Sigmoid colon (tissue), 7 donors: ENCODE data around the gene NDUFB10. TPM values are rescaled to one million over a fixed set of nuclear protein-coding genes. Genes with fewer than 3 reads are reported as not detected.

Experiments
- DNase-seq: peaks from one replicate; pipeline ENCODE4 v3.0.0-alpha.2; 2019
- H3K27ac ChIP-seq, 4 donors: fragments of 200-600 bp; sonication (generic); one replicate each; pipeline ENCODE4 v1.5.1; 2016 to 2019; ENCODE audit warnings: mild to moderate bottlenecking in 1 of 4
- H3K27me3 ChIP-seq, 3 donors: fragments of 200-600 bp; sonication (generic); one replicate each; pipeline ENCODE4 v1.5.1; 2019; ENCODE audit warnings: mild to moderate bottlenecking in 1 of 3
- H3K36me3 ChIP-seq, 4 donors: fragments of 200-600 bp; sonication (generic); one replicate each; pipeline ENCODE4 v1.5.1; 2016 to 2019
- H3K4me1 ChIP-seq, 4 donors: fragments of 200-600 bp; sonication (generic); one replicate each; pipeline ENCODE4 v1.5.1; 2017 to 2019
- H3K4me3 ChIP-seq, 4 donors: fragments of 200-600 bp; sonication (generic); one replicate each; pipeline ENCODE4 v1.5.1; 2017 to 2019; ENCODE audit warnings: mild to moderate bottlenecking in 2 of 4, moderate library complexity in 1 of 4
- H3K9me3 ChIP-seq, 4 donors: fragments of 200-600 bp in 3 of 4; sonication (generic) in 3 of 4; one replicate each; pipeline versions ENCODE4 v1.5.1 to v1.6.1; 2013 to 2019
- EP300 ChIP-seq, 4 donors: sonication (generic); formaldehyde crosslinking; IDR thresholded peaks; one replicate each; pipeline ENCODE4 v1.6.1; 2017; ENCODE audit warnings: antibody characterized with exemption in 4 of 4
- POLR2A ChIP-seq, 2 donors: fragments of 450-650 bp; IDR thresholded peaks; one replicate each; pipeline ENCODE4 v1.6.1; 2016; ENCODE audit warnings: antibody characterized with exemption in 2 of 2, mild to moderate bottlenecking in 2 of 2, moderate library complexity in 2 of 2
- POLR2AphosphoS5 ChIP-seq, 4 donors: sonication (generic); formaldehyde crosslinking; IDR thresholded peaks; one replicate each; pipeline ENCODE4 v1.6.1; 2017; ENCODE audit warnings: antibody characterized with exemption in 4 of 4
- WGBS, 2 donors: extraction: QIAGEN DNeasy Blood & Tissue Kit; methylation state at CpG; one replicate each; pipeline ENCODE4 v1.1.7; 2013; 5-methylcytosine and 5-hydroxymethylcytosine counted together
- intact Hi-C: fragments of 100-400 bp; cut with DNase I; formaldehyde crosslinking; loops from one replicate; pipeline ENCODE4 v1.15.1; 2023
- polyA plus RNA-seq, 3 donors: library from polyadenylated mRNA; stranded (reverse); fragments of 200-250 nt; gene quantifications; one replicate each; pipeline ENCODE4 v1.2.3, GENCODE V29; 2013
- small RNA-seq, 3 donors: library from RNA; depleted of rRNA; stranded (forward); fragments of <200 nt; gene quantifications; one replicate each; pipeline ENCODE3, GENCODE V24; 2016
- total RNA-seq, 4 donors: library from RNA; depleted of rRNA; stranded (reverse); fragments of >200 nt; gene quantifications; one replicate each; pipeline ENCODE4 v1.1.0, GENCODE V29; 2016
- TF ChIP-seq, protein P1 (sequence below), 4 experiments: fragments of 450-650 bp in 3 of 4; fragments of 200-600 bp in 1 of 4; IDR thresholded peaks; one replicate each; pipeline ENCODE4 v1.5.1; 2016 to 2019; ENCODE audit warnings: antibody characterized with exemption in 4 of 4, mild to moderate bottlenecking in 3 of 4, moderate library complexity in 2 of 4
- donor health status: healthy with polysubstance abuse.
- donor health status: Bipolar disorder and iron deficiency.
- donor health status: healthy.

The NDUFB10 gene
- total and polyA plus RNA-seq, 7 donors = 200 to 489 (median 298) TPM

- intact Hi-C loops = no loop called here
- Histone ChIP-seq H3K4me3 (peak overlapping the region; percentile 55 to 99 (median 77)), H3K9me3 (no peaks in the 10 kb centered on the region), H3K36me3 (no peaks in the 10 kb centered on the region), H3K4me1 (peaks cover 0 to 67% (median 59%) of the 10 kb centered on the region in 4 donors), H3K27me3 (no peaks in the 10 kb centered on the region), H3K27ac (peak overlapping the region; percentile 78 to 97 (median 92))
- DNase-seq = no peak
- TF ChIP-seq EP300 (IDR thresholded peaks at IDR 0.05) = no peak
- no peak for TF ChIP-seq POLR2A (IDR thresholded peaks at IDR 0.05)
- TF ChIP-seq, protein P1, sequence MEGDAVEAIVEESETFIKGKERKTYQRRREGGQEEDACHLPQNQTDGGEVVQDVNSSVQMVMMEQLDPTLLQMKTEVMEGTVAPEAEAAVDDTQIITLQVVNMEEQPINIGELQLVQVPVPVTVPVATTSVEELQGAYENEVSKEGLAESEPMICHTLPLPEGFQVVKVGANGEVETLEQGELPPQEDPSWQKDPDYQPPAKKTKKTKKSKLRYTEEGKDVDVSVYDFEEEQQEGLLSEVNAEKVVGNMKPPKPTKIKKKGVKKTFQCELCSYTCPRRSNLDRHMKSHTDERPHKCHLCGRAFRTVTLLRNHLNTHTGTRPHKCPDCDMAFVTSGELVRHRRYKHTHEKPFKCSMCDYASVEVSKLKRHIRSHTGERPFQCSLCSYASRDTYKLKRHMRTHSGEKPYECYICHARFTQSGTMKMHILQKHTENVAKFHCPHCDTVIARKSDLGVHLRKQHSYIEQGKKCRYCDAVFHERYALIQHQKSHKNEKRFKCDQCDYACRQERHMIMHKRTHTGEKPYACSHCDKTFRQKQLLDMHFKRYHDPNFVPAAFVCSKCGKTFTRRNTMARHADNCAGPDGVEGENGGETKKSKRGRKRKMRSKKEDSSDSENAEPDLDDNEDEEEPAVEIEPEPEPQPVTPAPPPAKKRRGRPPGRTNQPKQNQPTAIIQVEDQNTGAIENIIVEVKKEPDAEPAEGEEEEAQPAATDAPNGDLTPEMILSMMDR (IDR thresholded peaks at IDR 0.05) = no peak
- TF ChIP-seq POLR2AphosphoS5 (IDR thresholded peaks at IDR 0.05) = no peak
- WGBS, 2 donors = 1 to 2% methylated on average over 23 of the region's 23 CpGs
Measured at GRCh38 chr16:2008631-2009163, 49.4 kb downstream of the NDUFB10 start.

DNA sequence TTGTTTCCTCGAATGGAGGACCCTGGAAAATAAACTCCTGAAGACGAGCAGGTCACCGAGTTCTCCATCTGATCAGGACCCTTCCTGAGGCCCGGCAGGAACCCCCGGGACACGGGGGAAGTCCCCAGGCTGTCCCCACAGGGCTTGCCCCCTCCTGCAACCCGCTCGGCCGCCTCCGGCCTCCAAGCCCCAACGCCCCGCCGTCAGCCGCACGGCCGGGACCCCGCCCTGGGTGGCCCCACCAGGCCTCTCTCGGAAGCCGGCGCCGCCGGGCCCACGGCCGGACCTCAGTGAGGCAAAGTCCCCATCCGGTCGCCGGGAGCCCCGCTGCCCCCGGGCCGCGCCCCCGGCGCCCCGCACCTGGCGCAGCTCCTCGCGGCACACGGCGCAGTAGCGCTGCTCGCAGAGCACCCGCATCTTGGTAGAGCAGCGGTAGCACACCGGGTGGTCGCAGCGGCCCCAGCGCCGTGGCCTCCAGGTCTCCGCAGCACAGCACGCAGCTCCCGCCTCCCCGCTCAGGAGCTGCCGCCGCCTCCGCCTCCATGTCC lies 49.9 kb downstream of the NDUFB10 start:
- peak overlapping the region; percentile 55 to 99 (median 77) for H3K4me3 ChIP-seq
- no peaks in the 10 kb centered on the region for H3K36me3 ChIP-seq
- WGBS, 2 donors = 1% methylated on average over 55 of the region's 55 CpGs
- intact Hi-C loops = no loop called here
- H3K4me1 ChIP-seq = peaks cover 0 to 62% (median 53%) of the 10 kb centered on the region in 4 donors
- H3K9me3 ChIP-seq = no peaks in the 10 kb centered on the region
- peak overlapping the region; percentile 78 to 97 (median 92) for H3K27ac ChIP-seq
- DNase-seq = no peak
- TF ChIP-seq POLR2AphosphoS5 (IDR thresholded peaks at IDR 0.05) (no peak), EP300 (IDR thresholded peaks at IDR 0.05) (no peak)
- TF ChIP-seq, protein P1 (IDR thresholded peaks at IDR 0.05) = no peak
- H3K27me3 ChIP-seq = no peaks in the 10 kb centered on the region

GRCh38 chr16:2009791-2010510 lies 50.6 kb downstream of the NDUFB10 start, which contains the start of gene ZNF598:
Gene ZNF598, minus strand, starts transcription at chr16:2009821.
- H3K27ac ChIP-seq = peak within 1 kb of the TSS; percentile 78 to 97 (median 92)
- peak; percentile 85 to 96 (median 92) for TF ChIP-seq POLR2AphosphoS5 (IDR thresholded peaks at IDR 0.05)
- peak; percentile 92 to 95 for TF ChIP-seq POLR2A (IDR thresholded peaks at IDR 0.05)
- TF ChIP-seq, protein P1 (IDR thresholded peaks at IDR 0.05) = no peak
- WGBS, 2 donors = 2 to 4% methylated on average over 52 of the region's 52 CpGs
- H3K4me1 ChIP-seq = peaks cover 0 to 54% (median 46%) of the 10 kb centered on the region in 4 donors
- H3K36me3 ChIP-seq = no peaks in the 10 kb centered on the region
- no peaks in the 10 kb centered on the region for H3K9me3 ChIP-seq
- H3K27me3 ChIP-seq = no peaks in the 10 kb centered on the region
- intact Hi-C loops = no loop called here
- peak within 1 kb of the TSS; percentile 55 to 99 (median 77) for H3K4me3 ChIP-seq
- DNase-seq = peak; percentile 91

Small RNAs within 50 kb of the gene (small RNA-seq; reads per million reads assigned to genes)
- gene AC005363.2 (0 to 0.32 (median 0) reads per million in 3 donors), gene SNORA10 (0 reads per million in 3 donors), gene SNORA64 (0 reads per million in 3 donors)

Other genes starting within 250 kb of the NDUFB10 start
- 100 to 1,000 TPM in 3 of 4 donors, 10 to 100 TPM in 1; 79.8 to 152 (median 128) TPM for gene NME3, start 188.0 kb upstream of the NDUFB10 start, total RNA-seq
- gene NME3, start 188.0 kb upstream of the NDUFB10 start, polyA plus RNA-seq = 10 to 100 TPM; 32.4 to 87.8 (median 41.4) TPM
- gene EME2, start 186.7 kb upstream of the NDUFB10 start, total RNA-seq = 10 to 100 TPM in 1 of 4 donors, 1 to 10 TPM in 3; 4.3 to 10.5 (median 7.2) TPM
- gene EME2, start 186.7 kb upstream of the NDUFB10 start, polyA plus RNA-seq = 10 to 100 TPM in 1 of 3 donors, 1 to 10 TPM in 2; 1.8 to 17.1 (median 2.5) TPM
- 100 to 1,000 TPM in 1 of 4 donors, 10 to 100 TPM in 3; 61.5 to 104 (median 71.1) TPM for gene MRPS34, start 186.4 kb upstream of the NDUFB10 start, total RNA-seq
- 100 to 1,000 TPM; 114 to 198 (median 129) TPM for gene MRPS34, start 186.4 kb upstream of the NDUFB10 start, polyA plus RNA-seq
- 10 to 100 TPM; 61.4 to 98.4 (median 78.9) TPM for gene SPSB3, start 177.0 kb upstream of the NDUFB10 start, total RNA-seq
- gene SPSB3, start 177.0 kb upstream of the NDUFB10 start, polyA plus RNA-seq = 10 to 100 TPM; 34.4 to 59.5 (median 40.2) TPM
- gene NUBP2, start 176.6 kb upstream of the NDUFB10 start, total RNA-seq = 100 to 1,000 TPM in 2 of 4 donors, 10 to 100 TPM in 2; 77.8 to 170 (median 98.1) TPM
- gene NUBP2, start 176.6 kb upstream of the NDUFB10 start, polyA plus RNA-seq = 10 to 100 TPM; 53.5 to 69.1 (median 56.6) TPM
- 1 to 10 TPM; 1.1 to 2.2 (median 1.5) TPM for gene IGFALS, start 165.8 kb upstream of the NDUFB10 start, total RNA-seq
- gene IGFALS, start 165.8 kb upstream of the NDUFB10 start, polyA plus RNA-seq = 1 to 10 TPM in 2 of 3 donors, under 1 TPM in 1; 0.46 to 2.0 (median 1.2) TPM
- 100 to 1,000 TPM in 3 of 4 donors, 10 to 100 TPM in 1; 73.4 to 163 (median 140) TPM for gene HAGH, start 132.7 kb upstream of the NDUFB10 start, total RNA-seq
- 10 to 100 TPM; 54.1 to 86.9 (median 68.4) TPM for gene HAGH, start 132.7 kb upstream of the NDUFB10 start, polyA plus RNA-seq
- gene FAHD1, start 132.3 kb upstream of the NDUFB10 start, total RNA-seq = 10 to 100 TPM; 27.7 to 35.0 (median 29.3) TPM
- 100 to 1,000 TPM in 1 of 3 donors, 10 to 100 TPM in 2; 58.9 to 137 (median 62.5) TPM for gene FAHD1, start 132.3 kb upstream of the NDUFB10 start, polyA plus RNA-seq
- gene MEIOB, start 87.4 kb upstream of the NDUFB10 start, total RNA-seq = not detected
- under 1 TPM in 1 of 3 donors, not detected in 2; 0.10 TPM for gene MEIOB, start 87.4 kb upstream of the NDUFB10 start, polyA plus RNA-seq
- not detected for gene HS3ST6, start 41.1 kb upstream of the NDUFB10 start, total RNA-seq
- gene HS3ST6, start 41.1 kb upstream of the NDUFB10 start, polyA plus RNA-seq = 1 to 10 TPM in 1 of 3 donors, under 1 TPM in 1, not detected in 1; 0.09 to 6.0 TPM
- gene MSRB1, start 16.3 kb upstream of the NDUFB10 start, total RNA-seq = 10 to 100 TPM; 17.8 to 35.7 (median 19.0) TPM
- 100 to 1,000 TPM in 1 of 3 donors, 10 to 100 TPM in 2; 64.7 to 136 (median 69.1) TPM for gene MSRB1, start 16.3 kb upstream of the NDUFB10 start, polyA plus RNA-seq
- gene RPL3L, start 4.8 kb upstream of the NDUFB10 start, total RNA-seq = not detected
- gene RPL3L, start 4.8 kb upstream of the NDUFB10 start, polyA plus RNA-seq = under 1 TPM in 2 of 3 donors, not detected in 1; 0.04 to 0.60 TPM
- gene RPS2, start 5.3 kb downstream of the NDUFB10 start, total RNA-seq = 1,000 to 10,000 TPM; 1,478 to 1,994 (median 1,643) TPM
- 1,000 to 10,000 TPM; 1,713 to 3,277 (median 2,927) TPM for gene RPS2, start 5.3 kb downstream of the NDUFB10 start, polyA plus RNA-seq
- not detected for gene RNF151, start 7.3 kb downstream of the NDUFB10 start, total RNA-seq
- gene RNF151, start 7.3 kb downstream of the NDUFB10 start, polyA plus RNA-seq = under 1 TPM in 1 of 3 donors, not detected in 2; 0.10 TPM
- gene TBL3, start 12.5 kb downstream of the NDUFB10 start, total RNA-seq = 10 to 100 TPM; 19.4 to 27.4 (median 26.1) TPM
- gene TBL3, start 12.5 kb downstream of the NDUFB10 start, polyA plus RNA-seq = 10 to 100 TPM; 14.3 to 37.4 (median 14.4) TPM
- not detected for gene NOXO1, start 21.9 kb downstream of the NDUFB10 start, total RNA-seq
- 10 to 100 TPM; 13.8 to 47.3 (median 15.0) TPM for gene NOXO1, start 21.9 kb downstream of the NDUFB10 start, polyA plus RNA-seq
- gene GFER, start 24.7 kb downstream of the NDUFB10 start, total RNA-seq = 10 to 100 TPM; 17.5 to 23.8 (median 21.2) TPM
- gene GFER, start 24.7 kb downstream of the NDUFB10 start, polyA plus RNA-seq = 100 to 1,000 TPM in 1 of 3 donors, 10 to 100 TPM in 2; 67.3 to 125 (median 82.9) TPM
- 1 to 10 TPM in 3 of 4 donors, under 1 TPM in 1; 0.82 to 8.3 (median 6.3) TPM for gene SYNGR3, start 30.4 kb downstream of the NDUFB10 start, total RNA-seq
- gene SYNGR3, start 30.4 kb downstream of the NDUFB10 start, polyA plus RNA-seq = 1 to 10 TPM in 2 of 3 donors, under 1 TPM in 1; 0.60 to 4.0 (median 1.2) TPM
- gene ZNF598, start 50.3 kb downstream of the NDUFB10 start, total RNA-seq = 10 to 100 TPM; 12.8 to 27.2 (median 17.7) TPM
- 10 to 100 TPM; 20.3 to 57.0 (median 21.0) TPM for gene ZNF598, start 50.3 kb downstream of the NDUFB10 start, polyA plus RNA-seq
- not detected for gene NPW, start 60.2 kb downstream of the NDUFB10 start, total RNA-seq
- gene NPW, start 60.2 kb downstream of the NDUFB10 start, polyA plus RNA-seq = under 1 TPM in 1 of 3 donors, not detected in 2; 0.71 TPM
- 10 to 100 TPM; 23.5 to 57.9 (median 29.5) TPM for gene NHERF2, start 67.4 kb downstream of the NDUFB10 start, total RNA-seq
- 100 to 1,000 TPM in 1 of 3 donors, 10 to 100 TPM in 2; 46.7 to 105 (median 65.4) TPM for gene NHERF2, start 67.4 kb downstream of the NDUFB10 start, polyA plus RNA-seq
- 10 to 100 TPM; 18.4 to 33.8 (median 25.6) TPM for gene NTHL1, start 88.3 kb downstream of the NDUFB10 start, total RNA-seq
- 10 to 100 TPM; 20.4 to 44.5 (median 35.6) TPM for gene NTHL1, start 88.3 kb downstream of the NDUFB10 start, polyA plus RNA-seq
- gene TSC2, start 88.4 kb downstream of the NDUFB10 start, total RNA-seq = 10 to 100 TPM; 25.0 to 80.9 (median 36.9) TPM
- gene TSC2, start 88.4 kb downstream of the NDUFB10 start, polyA plus RNA-seq = 10 to 100 TPM; 16.9 to 58.4 (median 31.2) TPM
- 100 to 1,000 TPM in 2 of 4 donors, 10 to 100 TPM in 2; 81.6 to 372 (median 134) TPM for gene PKD1, start 176.4 kb downstream of the NDUFB10 start, total RNA-seq
- gene PKD1, start 176.4 kb downstream of the NDUFB10 start, polyA plus RNA-seq = 10 to 100 TPM; 10.6 to 61.4 (median 11.4) TPM
- 1 to 10 TPM in 2 of 4 donors, under 1 TPM in 1, not detected in 1; 0.68 to 3.0 (median 1.8) TPM for gene RAB26, start 189.1 kb downstream of the NDUFB10 start, total RNA-seq
- gene RAB26, start 189.1 kb downstream of the NDUFB10 start, polyA plus RNA-seq = 10 to 100 TPM; 13.9 to 18.8 (median 16.2) TPM
- 10 to 100 TPM; 30.3 to 46.3 (median 34.9) TPM for gene TRAF7, start 196.2 kb downstream of the NDUFB10 start, total RNA-seq
- 10 to 100 TPM; 45.0 to 65.1 (median 63.6) TPM for gene TRAF7, start 196.2 kb downstream of the NDUFB10 start, polyA plus RNA-seq
- under 1 TPM in 3 of 4 donors, not detected in 1; 0.27 to 0.55 (median 0.36) TPM for gene CASKIN1, start 237.1 kb downstream of the NDUFB10 start, total RNA-seq
- under 1 TPM; under 0.01 to 0.44 (median 0.23) TPM for gene CASKIN1, start 237.1 kb downstream of the NDUFB10 start, polyA plus RNA-seq
- 10 to 100 TPM; 30.6 to 48.5 (median 37.1) TPM for gene MLST8, start 245.9 kb downstream of the NDUFB10 start, total RNA-seq
- 10 to 100 TPM; 41.4 to 58.7 (median 42.0) TPM for gene MLST8, start 245.9 kb downstream of the NDUFB10 start, polyA plus RNA-seq